ENCODE measurements around the gene ERBB2.

GRCh38 chr17:39700148-39700987 is 504 bp downstream of the ERBB2 start:
- TF ChIP-seq CTCF (IDR thresholded peaks at IDR 0.05 in 2 of 3, conservative IDR thresholded peaks at IDR 0.05 in 1 of 3; ENCODE audit: control insufficient read depth in 2 of 3, extremely low read depth in 1 of 3, insufficient read depth in 1 of 3, low read depth in 3 of 3, low read length in 3 of 3) (no peak), PRDM15 (CRISPR knock-in tag; IDR thresholded peaks at IDR 0.05) (no peak), SP1 (IDR thresholded peaks at IDR 0.05; ENCODE audit: low read depth, low read length) (no peak), ASH2L (IDR thresholded peaks at IDR 0.05; ENCODE audit: borderline replicate concordance, low read depth) (no peak), BRCA1 (IDR thresholded peaks at IDR 0.05; ENCODE audit: low read depth, low read length) (no peak)
